SK-N-SH (cell line): ENCODE results near the gene SH2B2.
"Not testable (repeated sequence)": the region's sequence is repeated elsewhere in the genome, so short reads cannot be mapped to it uniquely, and the experiment has no call there.

Experiments
- CTCF ChIP-seq: fragments of 200-600 bp; sonication (generic); IDR thresholded peaks from 2 replicates; pipeline ENCODE4 v1.6.1; 2017; ENCODE audit warnings: antibody characterized with exemption, mild to moderate bottlenecking, moderate library complexity
- EP300 ChIP-seq, 2 experiments: IDR thresholded peaks; 2 replicates each; pipeline versions ENCODE4 v1.4.0 to v1.6.1; 2012; ENCODE audit warnings: borderline replicate concordance in 1 of 2, low read depth in 1 of 2, low read length in 1 of 2
- POLR2AphosphoS5 ChIP-seq: IDR thresholded peaks from 2 replicates; pipeline ENCODE4 v1.6.1; 2012; ENCODE audit warnings: low read depth, low read length
- SMC3 ChIP-seq: IDR thresholded peaks from 2 replicates; pipeline ENCODE4 v1.6.1; 2012; ENCODE audit warnings: low read depth, low read length, improper control_type of control experiment
- TCF12 ChIP-seq: IDR thresholded peaks from 2 replicates; pipeline ENCODE4 v1.4.0; 2012

GRCh38 chr7:102337002-102337401, 50.3 kb downstream of the SH2B2 start:
- TF ChIP-seq POLR2AphosphoS5; TCF12; SMC3; EP300 (IDR thresholded peaks at IDR 0.05; ENCODE audit: borderline replicate concordance in 1 of 2, low read depth in 1 of 2, low read length in 1 of 2); CTCF: not testable (repeated sequence)
